ENCODE results near the gene PRAMEF4. TPM values are rescaled to one million over a fixed set of nuclear protein-coding genes. Genes with fewer than 3 reads are reported as not detected.
"Not testable (repeated sequence)": the region's sequence is repeated elsewhere in the genome, so short reads cannot be mapped to it uniquely, and the experiment has no call there.

Gene PRAMEF4
- total RNA-seq, 4 donors from 2014 or later = not detected

- not testable (repeated sequence) for H3K27ac ChIP-seq, H3K9me3 ChIP-seq, H3K27me3 ChIP-seq, H3K4me3 ChIP-seq, H3K36me3 ChIP-seq, H3K4me1 ChIP-seq, DNase-seq
Measured at GRCh38 chr1:12831310-12831709, 54.7 kb downstream of the PRAMEF4 start, which contains the start of gene PRAMEF11. PRAMEF11 (minus strand) TSS chr1:12831410; CDS start chr1:12828789, 2,621 bp downstream.

Small RNA genes within 50 kb of the gene (small RNA-seq; reads per million reads assigned to genes)
- gene RNU6-1072P = 0 reads per million in 2 donors

Other genes starting within 250 kb of the PRAMEF4 start
- gene AADACL4, start 242.1 kb downstream of the PRAMEF4 start, total RNA-seq = not detected
- not detected for gene AADACL3, start 170.1 kb downstream of the PRAMEF4 start, total RNA-seq
- gene CFAP107, start 140.0 kb downstream of the PRAMEF4 start, total RNA-seq = not detected
- gene PRAMEF12, start 112.5 kb downstream of the PRAMEF4 start, total RNA-seq = not detected
- not detected for gene PRAMEF1, start 94.8 kb downstream of the PRAMEF4 start, total RNA-seq
- not detected for gene PRAMEF11, start 54.8 kb downstream of the PRAMEF4 start, total RNA-seq
- gene HNRNPCL1, start 37.5 kb downstream of the PRAMEF4 start, total RNA-seq = not detected
- gene PRAMEF2, start 29.1 kb downstream of the PRAMEF4 start, total RNA-seq = not detected
- gene PRAMEF10, start 12.1 kb upstream of the PRAMEF4 start, total RNA-seq = not detected
- gene PRAMEF7, start 30.4 kb upstream of the PRAMEF4 start, total RNA-seq = not detected
- gene PRAMEF6, start 61.4 kb upstream of the PRAMEF4 start, total RNA-seq = not detected
- not detected for gene PRAMEF27, start 170.4 kb upstream of the PRAMEF4 start, total RNA-seq
- not detected for gene HNRNPCL3, start 174.6 kb upstream of the PRAMEF4 start, total RNA-seq
- not detected for gene PRAMEF25, start 184.6 kb upstream of the PRAMEF4 start, total RNA-seq
- gene HNRNPCL2, start 230.7 kb upstream of the PRAMEF4 start, total RNA-seq = not detected

Measured in Peyer's patch (tissue), 4 donors.